Spleen (tissue), 11 donors: ENCODE data around the gene ANKS1B. TPM values are rescaled to one million over a fixed set of nuclear protein-coding genes. Genes with fewer than 3 reads are reported as not detected.

Experiments
- DNase-seq: peaks from one replicate; pipeline ENCODE4 v3.0.0-alpha.2; 2020
- H3K27ac ChIP-seq, 8 donors: fragments of 200-600 bp; sonication (generic) in 7 of 8; 1 replicate in 4 of 8; 2 replicates in 4 of 8; pipeline versions ENCODE4 v1.5.0 to v1.8.0; 2016 to 2021; ENCODE audit warnings: inconsistent platforms in 4 of 8, mild to moderate bottlenecking in 4 of 8, moderate library complexity in 1 of 8
- H3K27me3 ChIP-seq, 7 donors: fragments of 200-600 bp; sonication (generic) in 6 of 7; replicated peaks in 1 of 7; 1 replicate in 4 of 7; 2 replicates in 3 of 7; pipeline versions ENCODE4 v1.5.0 to v1.8.0; 2016 to 2021; ENCODE audit warnings: inconsistent platforms in 3 of 7, mild to moderate bottlenecking in 1 of 7
- H3K36me3 ChIP-seq, 6 donors: fragments of 200-600 bp; sonication (generic) in 5 of 6; 1 replicate in 4 of 6; 2 replicates in 2 of 6; pipeline versions ENCODE4 v1.5.0 to v1.8.0; 2016 to 2021; ENCODE audit warnings: inconsistent platforms in 2 of 6
- H3K4me1 ChIP-seq, 6 donors: fragments of 200-600 bp; sonication (generic) in 5 of 6; 1 replicate in 3 of 6; 2 replicates in 3 of 6; pipeline versions ENCODE4 v1.5.0 to v1.8.0; 2016 to 2021; ENCODE audit warnings: inconsistent platforms in 3 of 6
- H3K4me3 ChIP-seq, 8 donors: fragments of 200-600 bp; sonication (generic) in 7 of 8; 1 replicate in 4 of 8; 2 replicates in 4 of 8; pipeline versions ENCODE4 v1.5.0 to v1.8.0; 2016 to 2021; ENCODE audit warnings: inconsistent platforms in 4 of 8, mild to moderate bottlenecking in 4 of 8, moderate library complexity in 2 of 8
- H3K9me3 ChIP-seq, 8 donors: fragments of 200-600 bp; sonication (generic) in 7 of 8; 1 replicate in 4 of 8; 2 replicates in 4 of 8; pipeline versions ENCODE4 v1.5.0 to v1.8.0; 2016 to 2021; ENCODE audit warnings: inconsistent platforms in 4 of 8
- POLR2A ChIP-seq, 3 donors: fragments of 450-650 bp; IDR thresholded peaks; one replicate each; pipeline ENCODE4 v1.5.1; 2017; ENCODE audit warnings: antibody characterized with exemption in 3 of 3, mild to moderate bottlenecking in 1 of 3
- POLR2AphosphoS5 ChIP-seq, 3 donors: sonication (generic); formaldehyde crosslinking; IDR thresholded peaks; one replicate each; pipeline ENCODE4 v1.5.1; 2017; ENCODE audit warnings: antibody characterized with exemption in 3 of 3
- WGBS, 5 donors: extraction: QIAGEN DNeasy Blood & Tissue Kit in 3 of 5; methylation state at CpG; one replicate each; pipeline versions ENCODE4 v1.1.5 to v1.1.7; 2013 to 2018; 5-methylcytosine and 5-hydroxymethylcytosine counted together
- intact Hi-C: fragments of 100-400 bp; cut with DNase I; formaldehyde crosslinking; loops from one replicate; pipeline ENCODE4 v1.15.0; 2023; ENCODE audit warnings: low total_unique reads
- polyA plus RNA-seq, 3 donors: library from polyadenylated mRNA; stranded (reverse); fragments of 200-250 nt; gene quantifications; one replicate each; pipeline ENCODE4 v1.2.1, GENCODE V29; 2013
- total RNA-seq, 7 donors: library from RNA; depleted of rRNA in 3 of 7; stranded (reverse); fragments of >200 nt in 3 of 7; fragmentation: NEBNext Ultra II Directional in 4 of 7; extraction: Animal tissue kit (Norgen Biotek cat#: 25700) in 4 of 7; gene quantifications; one replicate each; pipeline versions ENCODE4 v1.1.0 to v1.2.1, GENCODE V29; 2016 to 2021
- TF ChIP-seq, protein P1 (sequence below), 11 experiments: fragments of 200-600 bp in 7 of 11; fragments of 450-650 bp in 4 of 11; sonication (generic) in 4 of 11; IDR thresholded peaks in 8 of 11; conservative IDR thresholded peaks in 3 of 11; 1 replicate in 7 of 11; 2 replicates in 4 of 11; pipeline versions ENCODE4 v1.4.0 to v1.8.0; 2016 to 2021; ENCODE audit warnings: antibody characterized with exemption in 11 of 11, inconsistent platforms in 4 of 11, mild to moderate bottlenecking in 1 of 11
- donor health status: healthy with polysubstance abuse.
- donor health status: DM: no; HTN: no; CAD: no; lungs with moderate emphysema.
- donor health status: DM: no; HTN: no; CAD: no.
- donor health status: Bipolar disorder and iron deficiency.
- donor health status: healthy.
- donor health status: DM: no; HTN: no; CAD: no.
- donor health status: DM: yes; HTN: yes; CAD: no.

ANKS1B gene
- total and polyA plus RNA-seq, 10 donors: 0.21 to 8.0 (median 4.2) TPM

DNA sequence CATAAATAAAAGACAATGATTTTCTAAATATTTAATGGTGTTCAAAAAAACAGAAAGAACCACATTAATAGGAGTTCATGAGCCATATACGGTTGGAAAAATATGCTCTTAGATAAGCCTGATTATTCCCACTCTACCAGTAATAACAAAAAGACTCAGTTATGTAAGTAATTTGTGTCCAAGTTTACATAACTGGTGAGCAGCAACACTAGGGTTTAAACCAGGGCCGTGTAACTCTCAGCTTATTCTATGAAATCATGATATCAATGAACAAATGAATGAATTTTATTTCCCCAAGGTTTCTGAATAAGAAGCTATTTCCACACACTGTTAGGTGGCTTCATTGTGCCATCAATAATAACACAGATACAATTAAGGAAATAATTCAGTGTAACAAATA is 238.8 kb downstream of the ANKS1B start:
- TF ChIP-seq POLR2AphosphoS5 (IDR thresholded peaks at IDR 0.05): no peak
- TF ChIP-seq POLR2A (IDR thresholded peaks at IDR 0.05): no peak
- TF ChIP-seq, protein P1, sequence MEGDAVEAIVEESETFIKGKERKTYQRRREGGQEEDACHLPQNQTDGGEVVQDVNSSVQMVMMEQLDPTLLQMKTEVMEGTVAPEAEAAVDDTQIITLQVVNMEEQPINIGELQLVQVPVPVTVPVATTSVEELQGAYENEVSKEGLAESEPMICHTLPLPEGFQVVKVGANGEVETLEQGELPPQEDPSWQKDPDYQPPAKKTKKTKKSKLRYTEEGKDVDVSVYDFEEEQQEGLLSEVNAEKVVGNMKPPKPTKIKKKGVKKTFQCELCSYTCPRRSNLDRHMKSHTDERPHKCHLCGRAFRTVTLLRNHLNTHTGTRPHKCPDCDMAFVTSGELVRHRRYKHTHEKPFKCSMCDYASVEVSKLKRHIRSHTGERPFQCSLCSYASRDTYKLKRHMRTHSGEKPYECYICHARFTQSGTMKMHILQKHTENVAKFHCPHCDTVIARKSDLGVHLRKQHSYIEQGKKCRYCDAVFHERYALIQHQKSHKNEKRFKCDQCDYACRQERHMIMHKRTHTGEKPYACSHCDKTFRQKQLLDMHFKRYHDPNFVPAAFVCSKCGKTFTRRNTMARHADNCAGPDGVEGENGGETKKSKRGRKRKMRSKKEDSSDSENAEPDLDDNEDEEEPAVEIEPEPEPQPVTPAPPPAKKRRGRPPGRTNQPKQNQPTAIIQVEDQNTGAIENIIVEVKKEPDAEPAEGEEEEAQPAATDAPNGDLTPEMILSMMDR (IDR thresholded peaks at IDR 0.05 in 8 of 11, conservative IDR thresholded peaks at IDR 0.05 in 3 of 11): no peak
- Histone ChIP-seq H3K27me3 (no peaks in the 10 kb centered on the region), H3K9me3 (peaks cover 0 to under 1% (median 0%) of the 10 kb centered on the region in 8 donors), H3K4me1 (no peaks in the 10 kb centered on the region), H3K36me3 (no peaks in the 10 kb centered on the region), H3K4me3 (no peak overlapping the region), H3K27ac (no peak overlapping the region)
- DNase-seq: no peak
- intact Hi-C loops: no loop called here
- 76 to 95% (median 88%) methylated on average over 2 of the region's 2 CpGs for WGBS, 5 donors

DNA sequence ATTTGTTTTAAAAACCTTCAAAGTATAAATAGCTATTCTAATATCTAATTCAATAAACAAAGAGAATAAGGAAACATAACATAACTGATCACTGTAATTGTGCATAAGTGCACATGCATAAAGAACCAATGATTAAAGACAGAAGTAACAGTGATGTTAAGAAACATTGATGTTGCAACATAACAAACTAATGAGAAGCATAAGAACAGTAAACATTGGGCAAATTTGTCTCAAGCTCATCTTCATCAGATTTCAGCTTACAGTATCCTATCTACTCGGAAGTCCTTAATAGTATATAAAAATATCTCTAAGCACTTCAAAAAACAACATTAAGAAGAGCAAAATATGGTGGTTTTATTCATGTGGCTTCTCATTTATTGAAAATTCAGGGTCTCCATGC is 239.6 kb downstream of the ANKS1B start:
- WGBS, 5 donors: 81 to 92% (median 84%) methylated on average over 1 of the region's 1 CpG
- TF ChIP-seq POLR2A (IDR thresholded peaks at IDR 0.05) (no peak), POLR2AphosphoS5 (IDR thresholded peaks at IDR 0.05) (no peak)
- TF ChIP-seq, protein P1 (IDR thresholded peaks at IDR 0.05 in 8 of 11, conservative IDR thresholded peaks at IDR 0.05 in 3 of 11): no peak
- Histone ChIP-seq H3K4me1 (no peaks in the 10 kb centered on the region), H3K27ac (no peak overlapping the region), H3K4me3 (no peak overlapping the region), H3K27me3 (no peaks in the 10 kb centered on the region), H3K9me3 (peaks cover 0 to 4% (median 0%) of the 10 kb centered on the region in 8 donors), H3K36me3 (no peaks in the 10 kb centered on the region)
- DNase-seq: no peak
- intact Hi-C loops: no loop called here

DNA sequence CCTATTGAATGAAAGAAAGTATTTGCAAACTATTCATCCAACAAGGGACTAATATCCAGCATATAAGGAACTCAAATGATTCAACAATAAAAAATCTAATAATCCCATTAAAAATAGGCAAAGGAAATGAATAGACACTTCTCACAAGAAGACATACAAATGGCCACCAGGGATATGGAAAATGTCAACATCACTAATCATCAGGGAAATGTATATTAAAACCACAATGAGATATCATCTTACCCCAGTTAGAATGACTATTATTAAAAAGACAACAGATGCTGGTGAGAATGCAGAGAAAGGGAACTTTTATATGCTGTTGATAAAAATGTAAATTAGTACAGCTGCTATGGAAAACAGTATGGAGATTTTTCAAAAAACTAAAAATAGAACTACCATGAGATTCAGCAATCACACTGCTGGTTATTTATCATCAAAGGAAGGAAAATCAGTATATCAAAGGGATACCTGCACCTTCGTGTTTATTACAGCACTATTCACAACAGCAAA is 247.9 kb downstream of the ANKS1B start:
- WGBS, 5 donors: 60 to 83% (median 66%) methylated on average over 1 of the region's 1 CpG
- H3K9me3 ChIP-seq: peaks cover 0 to 4% (median 0%) of the 10 kb centered on the region in 8 donors
- no peak overlapping the region for H3K4me3 ChIP-seq
- TF ChIP-seq, protein P1 (IDR thresholded peaks at IDR 0.05 in 8 of 11, conservative IDR thresholded peaks at IDR 0.05 in 3 of 11): no peak
- no peak for TF ChIP-seq POLR2AphosphoS5 (IDR thresholded peaks at IDR 0.05)
- TF ChIP-seq POLR2A (IDR thresholded peaks at IDR 0.05): no peak
- no peaks in the 10 kb centered on the region for H3K4me1 ChIP-seq
- intact Hi-C loops: no loop called here
- no peaks in the 10 kb centered on the region for H3K36me3 ChIP-seq
- DNase-seq: no peak
- H3K27ac ChIP-seq: no peak overlapping the region
- no peaks in the 10 kb centered on the region for H3K27me3 ChIP-seq

- Histone ChIP-seq H3K27me3 (no peaks in the 10 kb centered on the region), H3K4me1 (no peaks in the 10 kb centered on the region), H3K36me3 (no peaks in the 10 kb centered on the region), H3K4me3 (no peak overlapping the region), H3K27ac (no peak overlapping the region), H3K9me3 (peaks cover 0 to 28% (median 20%) of the 10 kb centered on the region in 8 donors)
- TF ChIP-seq, protein P1 (IDR thresholded peaks at IDR 0.05 in 8 of 11, conservative IDR thresholded peaks at IDR 0.05 in 3 of 11): no peak
- TF ChIP-seq POLR2A (IDR thresholded peaks at IDR 0.05): no peak
- TF ChIP-seq POLR2AphosphoS5 (IDR thresholded peaks at IDR 0.05): no peak
- intact Hi-C loops: no loop called here
- no peak for DNase-seq
- 76 to 97% (median 86%) methylated on average over 1 of the region's 1 CpG for WGBS, 5 donors
Measured at GRCh38 chr12:99732131-99732530, 252.6 kb downstream of the ANKS1B start.
